HG03558 (cell line): ENCODE measurements around the gene PGP.

ENCODE experiments used
- ATAC-seq: cut with Tn5 transposase; IDR thresholded peaks from one replicate; pipeline ENCODE4 v1.9.1; 2021; ENCODE audit warnings: moderate number of reproducible peaks; ENCODE audit not compliant: unreplicated experiment; ENCODE audit errors: extremely low read depth

Gene PGP

DNA sequence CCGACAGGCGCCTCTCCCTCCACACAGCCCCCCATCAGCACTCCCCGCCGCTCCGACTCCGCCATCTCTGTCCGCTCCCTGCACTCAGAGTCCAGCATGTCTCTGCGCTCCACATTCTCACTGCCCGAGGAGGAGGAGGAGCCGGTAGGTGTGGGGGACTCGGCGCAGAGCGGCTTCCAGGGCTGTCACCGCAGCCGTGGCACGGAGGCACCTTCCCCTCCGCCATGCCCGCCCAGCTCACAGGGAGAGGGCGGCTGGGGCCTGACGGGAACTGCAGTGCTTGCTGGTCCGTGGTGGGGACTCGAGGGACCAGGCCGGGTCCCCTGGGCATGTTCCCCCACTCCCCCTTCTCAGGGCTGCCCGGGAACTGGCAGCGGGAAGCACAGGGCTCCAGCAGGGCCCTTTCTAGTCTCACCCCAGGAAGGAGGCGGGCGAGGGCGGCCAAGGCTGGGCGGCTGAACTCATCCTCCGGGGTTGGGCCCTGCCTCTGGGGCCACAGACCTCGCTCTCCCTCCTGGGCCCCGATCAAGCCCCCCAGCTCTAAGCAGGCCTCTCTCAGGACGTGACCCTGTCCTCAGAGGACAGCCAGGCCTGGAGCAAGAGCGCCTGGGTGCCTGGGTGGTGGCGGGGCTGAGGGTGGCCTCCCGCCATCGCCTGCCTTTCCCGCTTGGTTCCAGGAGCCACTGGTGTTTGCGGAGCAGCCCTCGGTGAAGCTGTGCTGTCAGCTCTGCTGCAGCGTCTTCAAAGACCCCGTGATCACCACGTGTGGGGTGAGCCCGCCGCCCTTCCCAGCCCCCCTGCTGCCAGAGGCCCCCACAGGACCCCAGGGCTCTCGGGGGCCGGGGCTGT is 43.8 kb downstream of the PGP start:
- no peak for ATAC-seq

DNA sequence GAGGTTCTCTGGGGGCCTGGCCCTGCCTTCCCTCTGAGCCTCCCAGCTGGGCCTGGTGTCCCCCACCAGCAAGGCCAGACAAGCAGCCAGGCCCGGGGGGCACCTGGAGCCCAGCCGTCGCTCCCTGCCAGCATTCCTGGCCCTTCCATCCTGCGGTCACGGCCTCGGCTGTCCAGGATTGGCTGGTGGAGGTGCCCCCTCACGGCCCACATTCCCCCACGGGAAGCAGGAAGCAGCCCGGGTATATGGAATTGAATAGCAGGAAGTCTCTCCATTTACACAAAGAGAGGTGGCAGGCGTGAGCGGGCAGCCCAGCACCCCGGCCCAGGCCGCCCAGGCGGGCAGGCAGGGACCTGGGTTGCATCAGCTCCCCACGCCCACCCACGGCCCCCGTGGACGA is 44.6 kb downstream of the PGP start:
- ATAC-seq = no peak

- no peak for ATAC-seq
These were observed 47.5 kb downstream of the PGP start for GRCh38 chr16:2167068-2167638.

- ATAC-seq = no peak
These were observed 48.2 kb downstream of the PGP start for GRCh38 chr16:2166263-2167067.

DNA sequence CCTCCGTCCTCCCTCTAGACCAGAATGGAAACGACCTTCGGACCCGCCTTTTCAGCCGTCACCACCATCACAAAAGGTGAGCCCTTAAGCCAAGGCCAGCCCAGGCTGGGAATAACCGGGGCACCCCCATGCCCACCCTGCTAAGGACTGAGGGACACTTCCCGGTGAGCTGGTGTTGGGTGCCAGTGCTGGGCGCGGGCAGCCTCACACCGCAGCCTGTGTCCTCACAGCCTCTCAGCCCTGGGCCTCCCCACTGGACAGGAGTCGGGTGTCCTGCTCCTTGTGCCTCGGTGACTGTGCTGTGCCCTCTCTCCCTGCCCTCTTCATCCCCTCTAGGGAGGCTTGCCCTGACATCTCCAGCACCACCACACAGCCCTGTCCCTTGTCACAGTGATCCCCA is 48.8 kb downstream of the PGP start:
- ATAC-seq = no peak

GRCh38 chr16:2163211-2163881 is 51.3 kb downstream of the PGP start:
- no peak for ATAC-seq

DNA sequence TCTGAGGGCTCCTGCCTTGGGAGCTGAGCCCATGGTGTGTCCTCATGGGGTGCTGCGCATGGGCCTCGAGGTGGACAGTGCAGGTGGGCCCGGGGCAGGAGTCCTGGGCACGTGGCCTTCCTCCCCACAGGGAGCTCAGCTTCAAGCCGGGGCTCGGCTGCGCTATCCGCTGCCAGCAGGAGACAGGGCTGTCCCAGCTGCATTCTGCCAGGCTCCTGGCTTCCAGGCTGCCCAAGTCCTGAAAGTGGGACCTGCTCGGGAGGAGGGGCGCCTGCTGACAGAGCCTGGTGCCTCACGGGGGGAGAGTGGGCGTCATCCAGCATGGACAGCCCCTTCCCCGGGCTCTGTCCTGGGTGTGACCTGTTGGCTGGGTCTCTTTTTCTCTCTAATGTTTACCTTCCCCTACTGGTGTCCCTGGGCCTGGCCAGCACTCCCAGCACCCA is 51.9 kb downstream of the PGP start:
- ATAC-seq = no peak

GRCh38 chr16:2161911-2162310 is 52.7 kb downstream of the PGP start:
- no peak for ATAC-seq
